HEK293 (cell line): ENCODE measurements around the gene DICER1.

Experiments
- PRDM6 ChIP-seq: fragments of 450-650 bp; formaldehyde crosslinking; IDR thresholded peaks from 2 replicates; pipeline ENCODE4 v1.5.1; 2017; ENCODE audit warnings: missing biosample characterization, missing genetic modification characterization
- ZNF174 ChIP-seq: fragments of 450-650 bp; formaldehyde crosslinking; IDR thresholded peaks from 2 replicates; pipeline ENCODE4 v1.5.0; 2017; ENCODE audit warnings: missing biosample characterization, mild to moderate bottlenecking, missing genetic modification characterization
- ZNF311 ChIP-seq: fragments of 450-650 bp; formaldehyde crosslinking; IDR thresholded peaks from 2 replicates; pipeline ENCODE4 v1.5.1; 2017; ENCODE audit warnings: missing biosample characterization, missing genetic modification characterization, borderline replicate concordance
- ZNF571 ChIP-seq: fragments of 450-650 bp; formaldehyde crosslinking; IDR thresholded peaks from 2 replicates; pipeline ENCODE4 v1.5.0; 2017; ENCODE audit warnings: missing biosample characterization, missing genetic modification characterization
- TF ChIP-seq, protein P1 (sequence below): fragments of 450-650 bp; formaldehyde crosslinking; IDR thresholded peaks from 2 replicates; pipeline ENCODE4 v1.5.1; 2016; ENCODE audit warnings: missing biosample characterization, missing genetic modification characterization

DNA sequence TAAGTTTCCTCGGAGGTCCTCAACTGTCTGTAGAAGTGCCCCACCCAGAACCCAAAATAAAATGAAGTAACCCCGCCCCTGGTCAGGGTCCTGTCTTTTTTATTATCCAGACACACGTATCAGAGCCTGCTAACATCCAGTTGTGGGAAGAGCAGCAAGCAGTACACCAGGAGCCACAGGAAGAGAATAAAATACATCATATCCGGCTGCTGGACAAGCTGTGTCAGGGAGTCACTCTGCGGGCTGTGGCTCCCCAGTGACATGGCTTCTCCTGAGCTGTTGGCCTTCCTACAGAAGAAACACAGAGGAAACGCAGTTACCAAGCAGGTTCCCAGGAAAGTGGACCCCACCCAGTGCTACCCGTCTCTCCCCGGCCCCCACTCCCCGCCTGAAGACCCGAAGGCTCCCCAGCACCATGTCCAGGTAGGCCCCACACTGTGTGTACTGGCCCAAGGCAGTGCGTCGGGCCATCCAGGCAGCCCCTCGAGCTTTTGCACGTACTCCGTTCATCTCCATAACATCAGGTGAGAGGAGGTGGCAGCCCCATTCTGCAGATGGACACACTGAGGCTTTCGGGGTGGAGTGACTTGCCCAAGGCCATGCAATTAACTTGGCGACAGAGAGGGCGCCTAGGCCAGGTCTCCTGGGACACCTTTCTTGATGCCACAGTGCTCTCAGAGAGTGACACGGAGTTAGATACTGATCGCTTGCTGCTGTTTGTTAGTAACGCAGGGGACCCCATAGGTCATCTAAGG, 34.3 kb upstream of the DICER1 start:
- TF ChIP-seq, protein P1, sequence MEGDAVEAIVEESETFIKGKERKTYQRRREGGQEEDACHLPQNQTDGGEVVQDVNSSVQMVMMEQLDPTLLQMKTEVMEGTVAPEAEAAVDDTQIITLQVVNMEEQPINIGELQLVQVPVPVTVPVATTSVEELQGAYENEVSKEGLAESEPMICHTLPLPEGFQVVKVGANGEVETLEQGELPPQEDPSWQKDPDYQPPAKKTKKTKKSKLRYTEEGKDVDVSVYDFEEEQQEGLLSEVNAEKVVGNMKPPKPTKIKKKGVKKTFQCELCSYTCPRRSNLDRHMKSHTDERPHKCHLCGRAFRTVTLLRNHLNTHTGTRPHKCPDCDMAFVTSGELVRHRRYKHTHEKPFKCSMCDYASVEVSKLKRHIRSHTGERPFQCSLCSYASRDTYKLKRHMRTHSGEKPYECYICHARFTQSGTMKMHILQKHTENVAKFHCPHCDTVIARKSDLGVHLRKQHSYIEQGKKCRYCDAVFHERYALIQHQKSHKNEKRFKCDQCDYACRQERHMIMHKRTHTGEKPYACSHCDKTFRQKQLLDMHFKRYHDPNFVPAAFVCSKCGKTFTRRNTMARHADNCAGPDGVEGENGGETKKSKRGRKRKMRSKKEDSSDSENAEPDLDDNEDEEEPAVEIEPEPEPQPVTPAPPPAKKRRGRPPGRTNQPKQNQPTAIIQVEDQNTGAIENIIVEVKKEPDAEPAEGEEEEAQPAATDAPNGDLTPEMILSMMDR (tag by site-specific recombination): no peak
- no peak for TF ChIP-seq ZNF311 (tag by site-specific recombination)
- no peak for TF ChIP-seq PRDM6 (tag by site-specific recombination)
- TF ChIP-seq ZNF174 (tag by site-specific recombination): no peak
- no peak for TF ChIP-seq ZNF571 (tag by site-specific recombination)
